ENCODE data around the gene DNAH7.

The DNAH7 gene

DNA sequence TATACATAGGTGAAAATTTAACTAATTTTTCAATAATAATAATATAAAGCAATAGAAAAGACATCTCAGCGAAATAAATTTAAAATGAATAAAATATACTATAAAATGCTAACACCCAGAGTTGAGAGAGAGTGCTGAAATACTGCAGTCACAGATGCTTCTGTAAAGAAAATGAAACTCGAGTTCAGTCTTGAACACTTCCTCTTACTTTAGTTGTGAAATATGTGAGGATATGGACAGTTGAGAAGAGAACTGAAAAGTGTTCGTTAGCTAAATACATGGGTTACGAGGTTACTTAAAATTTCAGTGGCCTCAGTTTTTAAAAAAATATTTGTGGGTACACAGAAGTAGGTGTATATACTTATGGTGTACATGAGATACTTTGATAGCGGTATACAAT, 106.8 kb downstream of the DNAH7 start:
- TF ChIP-seq GATA2 (IDR thresholded peaks at IDR 0.05; ENCODE audit: low read depth, low read length), result no peak
- TF ChIP-seq GATA3 (IDR thresholded peaks at IDR 0.05; ENCODE audit: low read depth, low read length), result no peak

DNA sequence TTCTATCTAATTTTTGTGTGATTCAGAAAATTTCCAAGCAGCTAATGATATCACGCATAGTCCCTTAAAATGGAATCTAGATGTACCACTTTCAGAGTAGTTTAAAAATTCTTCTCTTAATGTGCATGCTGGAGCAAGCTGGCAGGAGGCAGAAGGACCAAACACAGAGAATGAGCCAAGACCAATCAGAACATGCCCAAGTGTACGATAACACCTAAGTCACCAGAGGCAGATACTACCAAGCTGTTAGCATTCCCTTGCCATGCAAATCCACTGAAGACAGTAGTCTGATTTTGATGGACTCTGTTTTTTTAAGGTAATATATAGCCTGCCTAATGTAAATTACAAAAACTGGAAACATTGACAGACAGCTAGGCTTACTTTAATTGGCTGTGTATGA, 109.3 kb downstream of the DNAH7 start:
- no peak for TF ChIP-seq GATA2 (IDR thresholded peaks at IDR 0.05; ENCODE audit: low read depth, low read length)
- no peak for TF ChIP-seq GATA3 (IDR thresholded peaks at IDR 0.05; ENCODE audit: low read depth, low read length)

DNA sequence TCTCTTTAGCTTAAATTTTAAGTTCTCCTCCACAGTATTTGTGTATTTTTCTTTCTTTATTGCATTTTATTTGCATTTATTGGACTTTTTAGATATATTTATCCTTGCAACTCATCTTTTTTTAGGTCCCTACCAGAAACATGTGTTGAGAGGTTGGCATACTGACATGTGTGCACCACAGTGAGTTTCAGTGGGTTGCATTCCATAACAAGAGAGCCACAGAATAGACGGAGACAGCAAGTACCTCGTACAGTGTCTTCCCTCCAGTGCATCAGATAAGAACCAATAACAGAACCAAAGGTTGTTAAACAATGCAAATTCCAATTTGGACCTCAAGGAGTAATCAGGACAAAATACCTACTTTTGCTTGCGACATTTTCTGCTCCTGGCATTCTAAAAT, 111.9 kb downstream of the DNAH7 start:
- TF ChIP-seq GATA2 (IDR thresholded peaks at IDR 0.05; ENCODE audit: low read depth, low read length), result no peak
- no peak for TF ChIP-seq GATA3 (IDR thresholded peaks at IDR 0.05; ENCODE audit: low read depth, low read length)

DNA sequence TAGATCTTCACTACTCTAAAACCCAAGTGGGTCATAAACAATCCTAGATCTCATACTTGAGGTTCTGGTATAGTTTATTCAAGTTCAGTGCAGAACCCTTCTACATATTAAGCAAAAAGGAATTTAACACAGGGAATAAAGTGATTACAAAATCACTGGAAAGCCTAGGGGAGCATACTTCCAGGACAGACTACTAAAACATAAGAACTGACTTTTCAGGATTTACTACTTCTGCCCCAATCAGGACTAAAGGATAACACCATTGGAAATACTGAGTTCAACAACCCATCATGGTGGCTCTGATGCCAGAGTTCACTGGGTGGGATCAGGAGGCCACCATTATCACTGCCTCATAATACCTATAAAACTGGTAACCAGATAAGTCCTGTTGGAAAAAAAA, 123.6 kb downstream of the DNAH7 start:
- TF ChIP-seq GATA3 (IDR thresholded peaks at IDR 0.05; ENCODE audit: low read depth, low read length) (no peak), GATA2 (IDR thresholded peaks at IDR 0.05; ENCODE audit: low read depth, low read length) (no peak)

DNA sequence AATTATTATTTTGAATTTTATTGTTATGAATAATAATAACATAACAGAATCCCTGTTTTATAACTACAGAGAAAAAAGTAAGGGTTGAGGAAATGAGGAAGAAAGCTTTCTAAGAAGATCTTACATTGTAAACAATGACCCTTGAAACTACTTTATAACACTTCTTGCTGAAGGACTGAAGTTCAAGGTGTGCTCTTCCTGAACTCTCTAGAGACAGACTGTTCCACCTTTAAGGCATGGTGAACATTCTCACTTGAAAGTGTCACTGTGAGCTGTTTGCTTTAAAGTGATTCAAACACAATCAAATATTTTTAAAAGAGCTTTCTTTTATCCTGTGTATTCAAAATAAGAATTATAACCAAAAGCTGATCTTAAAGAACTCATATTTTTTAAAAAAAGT, 131.5 kb downstream of the DNAH7 start:
- TF ChIP-seq GATA3 (IDR thresholded peaks at IDR 0.05; ENCODE audit: low read depth, low read length) (no peak), GATA2 (IDR thresholded peaks at IDR 0.05; ENCODE audit: low read depth, low read length) (no peak)

DNA sequence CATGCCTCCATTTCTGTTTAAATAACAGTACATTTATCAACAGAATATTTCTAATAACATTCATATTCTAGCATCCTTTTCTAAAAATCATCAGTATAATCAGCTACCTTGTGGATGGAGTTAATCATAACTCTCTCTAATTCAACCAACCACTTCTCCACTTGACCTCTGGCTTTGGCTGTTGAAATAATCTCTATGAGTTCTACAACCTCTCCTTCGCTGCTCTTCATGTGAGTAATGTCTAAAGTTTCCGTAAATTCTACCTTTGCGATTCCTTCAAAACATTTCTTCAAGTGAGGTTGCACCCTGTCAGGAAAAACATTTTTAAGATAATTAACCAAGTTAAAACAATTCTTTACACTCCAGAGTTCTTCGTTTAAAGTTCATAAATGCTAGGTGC, 134.2 kb downstream of the DNAH7 start:
- TF ChIP-seq GATA3 (IDR thresholded peaks at IDR 0.05; ENCODE audit: low read depth, low read length) (no peak), GATA2 (IDR thresholded peaks at IDR 0.05; ENCODE audit: low read depth, low read length) (no peak)

DNA sequence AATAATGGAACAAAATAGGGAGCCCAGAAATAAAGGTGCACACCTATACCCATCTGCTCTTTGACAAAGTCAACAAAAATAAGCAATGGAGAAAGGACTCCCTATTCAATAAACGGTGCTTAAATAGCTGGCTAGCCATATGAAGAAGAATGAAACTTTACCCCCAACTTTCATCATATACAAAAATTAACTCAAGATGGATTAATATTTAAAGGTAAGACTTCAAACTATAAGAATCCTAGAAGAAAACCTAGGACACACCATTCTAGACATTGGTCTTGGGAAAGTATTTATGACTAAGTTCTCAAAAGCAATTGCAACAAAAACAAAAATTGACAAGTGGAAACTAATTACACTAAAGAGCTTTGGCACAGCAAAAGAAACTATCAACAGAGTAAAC, 139.1 kb downstream of the DNAH7 start:
- TF ChIP-seq GATA3 (IDR thresholded peaks at IDR 0.05; ENCODE audit: low read depth, low read length) (no peak), GATA2 (IDR thresholded peaks at IDR 0.05; ENCODE audit: low read depth, low read length) (no peak)

DNA sequence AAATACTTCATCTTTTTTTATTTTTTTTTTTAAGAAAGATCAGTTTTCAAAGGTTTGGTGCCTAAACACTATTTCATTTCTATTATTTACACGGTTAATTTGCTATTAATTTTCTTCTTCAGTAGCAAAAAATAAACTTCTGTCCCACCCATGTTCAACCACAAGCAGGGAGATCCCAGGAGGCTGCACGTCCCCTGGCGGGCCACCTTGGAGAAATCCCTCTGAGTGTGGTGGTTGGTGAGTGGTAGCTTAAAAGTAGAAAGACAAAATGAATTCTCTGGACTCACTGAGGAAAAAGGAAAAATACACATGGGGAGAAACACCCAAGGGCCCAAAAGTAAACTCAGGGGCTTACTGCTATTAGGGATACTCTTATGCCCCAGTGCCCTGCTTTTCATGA, 143.5 kb downstream of the DNAH7 start:
- TF ChIP-seq GATA3 (IDR thresholded peaks at IDR 0.05; ENCODE audit: low read depth, low read length) (no peak), GATA2 (IDR thresholded peaks at IDR 0.05; ENCODE audit: low read depth, low read length) (no peak)

DNA sequence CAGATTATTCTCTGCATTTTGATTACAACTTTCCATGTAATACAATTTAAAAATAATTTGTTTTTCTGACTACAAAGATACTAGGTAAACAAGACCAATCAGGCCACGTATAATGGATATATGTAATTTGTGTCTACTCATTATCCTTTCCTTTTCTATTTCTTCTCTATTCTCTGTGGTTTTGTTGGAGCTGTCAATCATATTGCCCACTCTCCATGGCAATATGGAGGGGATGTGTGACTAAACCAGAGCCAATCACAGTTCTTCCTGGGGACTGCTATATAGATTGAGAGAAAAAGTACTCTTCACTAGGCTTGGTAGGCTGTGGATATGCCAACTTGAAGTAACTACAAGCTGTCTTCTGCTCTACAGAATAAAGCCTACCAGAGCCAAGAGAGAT, 144.7 kb downstream of the DNAH7 start:
- no peak for TF ChIP-seq GATA2 (IDR thresholded peaks at IDR 0.05; ENCODE audit: low read depth, low read length)
- no peak for TF ChIP-seq GATA3 (IDR thresholded peaks at IDR 0.05; ENCODE audit: low read depth, low read length)

DNA sequence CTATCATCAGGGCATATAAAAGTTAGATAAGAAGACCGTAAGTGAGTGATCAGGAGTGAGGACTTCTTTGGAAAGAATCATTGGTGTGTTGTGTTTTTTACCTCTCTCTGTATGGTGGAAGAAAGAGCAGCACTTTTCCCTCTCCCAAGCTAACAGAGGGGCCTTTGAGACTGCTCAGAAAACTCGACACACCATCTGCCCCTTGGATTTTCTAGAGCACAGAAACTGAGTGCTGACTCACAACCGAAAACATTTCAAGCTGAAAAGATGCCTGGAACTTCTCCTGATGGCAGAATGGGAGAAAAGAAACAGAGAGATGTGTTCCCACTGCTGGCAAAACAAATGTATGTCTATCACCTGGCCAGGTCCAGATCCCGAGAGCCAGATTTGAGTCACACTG, 156.6 kb downstream of the DNAH7 start:
- TF ChIP-seq GATA3 (IDR thresholded peaks at IDR 0.05; ENCODE audit: low read depth, low read length) (no peak), GATA2 (IDR thresholded peaks at IDR 0.05; ENCODE audit: low read depth, low read length) (no peak)

DNA sequence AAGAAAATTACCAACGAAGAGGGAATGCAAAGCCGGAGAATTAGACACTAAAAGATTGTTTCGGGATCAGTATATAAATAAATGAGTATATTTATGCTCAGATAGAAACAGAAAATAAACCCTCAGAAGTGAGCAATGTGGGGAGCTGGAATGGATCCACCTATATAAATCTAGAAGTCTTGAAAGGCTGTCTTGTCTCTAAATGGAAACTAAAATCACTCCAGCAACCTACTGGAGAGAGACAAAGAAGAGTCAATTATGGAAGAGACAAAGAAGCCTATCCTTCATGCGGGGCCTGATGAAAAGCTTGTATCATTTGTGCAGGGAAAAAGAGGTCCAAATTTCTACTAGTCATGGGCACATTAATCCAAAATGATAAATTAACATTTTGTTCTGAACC, 158.1 kb downstream of the DNAH7 start:
- TF ChIP-seq GATA3 (IDR thresholded peaks at IDR 0.05; ENCODE audit: low read depth, low read length) (no peak), GATA2 (IDR thresholded peaks at IDR 0.05; ENCODE audit: low read depth, low read length) (no peak)

DNA sequence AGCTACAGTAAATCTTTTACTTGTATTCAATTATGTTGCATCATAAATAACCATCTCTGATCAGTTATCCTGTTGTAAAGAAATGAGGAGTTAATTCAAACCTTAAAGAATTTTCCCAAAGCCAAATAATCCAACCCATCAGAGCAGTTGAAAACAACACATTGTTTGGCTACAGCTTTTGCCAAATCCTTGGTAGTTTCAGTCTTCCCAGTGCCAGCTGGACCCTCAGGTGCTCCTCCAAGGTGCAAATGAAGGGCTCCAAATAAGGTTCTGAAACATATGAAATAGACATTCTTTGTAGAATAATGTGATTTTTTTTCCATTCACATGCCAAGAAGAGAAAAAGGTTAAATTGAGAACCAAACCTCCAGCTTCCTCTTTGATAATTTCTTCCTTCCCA, 158.7 kb downstream of the DNAH7 start:
- no peak for TF ChIP-seq GATA3 (IDR thresholded peaks at IDR 0.05; ENCODE audit: low read depth, low read length)
- no peak for TF ChIP-seq GATA2 (IDR thresholded peaks at IDR 0.05; ENCODE audit: low read depth, low read length)

DNA sequence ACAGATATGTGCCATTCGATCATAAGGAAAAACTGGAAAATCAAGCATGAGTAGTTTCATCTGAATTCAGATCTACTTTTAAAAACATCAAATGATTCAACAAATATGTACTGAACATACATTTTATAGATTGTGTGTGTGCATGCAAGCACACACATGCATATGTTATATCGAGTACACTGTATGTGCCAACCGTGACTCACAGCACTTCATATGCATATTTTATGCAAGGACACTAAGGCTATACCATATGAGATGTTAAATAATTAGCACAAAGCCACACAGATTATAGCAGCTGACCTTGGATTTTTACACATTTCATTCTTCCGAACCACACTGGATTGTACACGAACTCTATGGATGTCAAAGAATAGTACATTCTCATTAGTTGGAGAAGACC, 161.2 kb downstream of the DNAH7 start:
- TF ChIP-seq GATA3 (IDR thresholded peaks at IDR 0.05; ENCODE audit: low read depth, low read length), result no peak
- no peak for TF ChIP-seq GATA2 (IDR thresholded peaks at IDR 0.05; ENCODE audit: low read depth, low read length)

DNA sequence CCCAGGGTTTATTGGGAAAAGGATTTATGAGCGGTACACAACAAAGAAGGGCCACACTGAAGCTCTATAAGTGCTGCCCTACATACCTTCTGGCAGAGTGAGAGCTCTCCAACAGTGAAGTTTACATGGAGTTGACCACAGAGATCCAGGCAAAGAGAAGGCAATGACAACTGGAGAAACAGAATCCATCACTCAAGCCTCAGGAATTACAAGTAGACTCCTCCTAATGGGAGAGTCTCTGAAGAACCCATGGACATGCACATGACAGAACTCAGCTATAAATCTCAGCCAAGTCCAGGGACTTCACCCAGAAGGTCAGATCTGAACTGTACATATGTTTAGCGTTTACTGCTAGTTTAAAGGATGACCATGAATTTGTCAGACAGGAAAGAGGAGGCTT, 164.7 kb downstream of the DNAH7 start:
- TF ChIP-seq GATA2 (IDR thresholded peaks at IDR 0.05; ENCODE audit: low read depth, low read length) (no peak), GATA3 (IDR thresholded peaks at IDR 0.05; ENCODE audit: low read depth, low read length) (no peak)

DNA sequence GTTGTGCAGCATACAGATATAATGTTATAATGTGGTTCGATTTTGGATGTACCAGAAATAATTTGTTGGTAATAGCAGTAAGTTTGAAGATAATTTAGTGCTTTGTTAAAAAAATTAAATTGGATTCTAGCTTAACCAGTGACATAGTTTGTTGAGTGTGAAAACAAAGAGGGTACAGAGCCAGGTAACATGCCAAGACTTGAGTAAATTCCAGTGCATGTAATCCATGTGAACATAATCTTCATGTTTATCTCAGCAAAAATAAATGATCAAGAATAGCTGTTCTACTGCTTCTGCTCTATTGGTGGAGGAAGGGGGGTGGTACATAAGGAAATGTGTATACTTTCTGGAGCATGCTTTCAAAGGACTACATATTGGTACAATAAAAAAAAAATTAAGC, 165.8 kb downstream of the DNAH7 start:
- TF ChIP-seq GATA3 (IDR thresholded peaks at IDR 0.05; ENCODE audit: low read depth, low read length) (no peak), GATA2 (IDR thresholded peaks at IDR 0.05; ENCODE audit: low read depth, low read length) (no peak)

DNA sequence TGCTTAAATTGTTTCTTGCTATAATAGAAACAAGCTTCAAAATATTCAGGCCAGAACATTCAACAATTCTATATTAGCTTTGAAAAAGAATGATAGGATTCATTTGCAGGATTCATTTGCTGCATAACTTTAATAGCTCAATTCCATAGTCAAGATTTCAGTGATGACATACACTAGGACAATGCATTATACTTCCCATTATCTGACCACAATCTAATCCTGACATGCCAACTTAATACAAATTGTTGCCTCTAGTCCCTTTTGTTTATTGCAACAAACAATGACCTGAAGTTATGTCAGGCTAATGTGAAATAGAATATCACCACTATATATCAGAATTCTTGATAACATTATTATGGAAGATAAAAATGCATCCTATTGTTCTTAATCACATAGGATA, 169.4 kb downstream of the DNAH7 start:
- TF ChIP-seq GATA3 (IDR thresholded peaks at IDR 0.05; ENCODE audit: low read depth, low read length) (no peak; the same call in 1 of the 2 replicates), GATA2 (IDR thresholded peaks at IDR 0.05; ENCODE audit: low read depth, low read length) (no peak)
